Endothelial cell of umbilical vein (primary cell): ENCODE results near the gene JAKMIP3. TPM values are rescaled to one million over a fixed set of nuclear protein-coding genes. Genes with fewer than 3 reads are reported as not detected.

Experiments
- BruUV-seq: library from RNA; stranded (reverse); fragments of 400-500 nt; replicated peaks from 2 replicates; lab custom pipeline; 2021; lab: Mats Ljungman, UMichigan
- CTCF ChIA-PET: fragments of 300-600, 350-600 bp; sonication (Branson Sonifier 250); formaldehyde crosslinking; loops from one replicate; lab custom pipeline; 2021; ENCODE audit warnings: antibody characterized with exemption, inconsistent platforms; lab: Charles Lee
- POLR2A ChIA-PET: fragments of 300-600, 350-600 bp; sonication (Branson Sonifier 250); formaldehyde crosslinking; loops from one replicate; lab custom pipeline; 2021; ENCODE audit warnings: antibody characterized with exemption, inconsistent platforms; lab: Charles Lee
- DNase-seq: peaks from one replicate; pipeline ENCODE4 v3.0.0-alpha.2; 2011; ENCODE audit warnings: low read depth, low spot score
- FAIRE-seq: peaks from 2 replicates; lab custom pipeline; 2011; peaks lifted over from hg19 to GRCh38; lab: Jason Lieb, UNC
- H2AFZ ChIP-seq: 2 replicates; pipeline ENCODE4 v1.6.0; 2012; ENCODE audit warnings: low read depth, low read length, control low read depth, inconsistent platforms
- H3K27ac ChIP-seq: 2 replicates; pipeline ENCODE4 v1.5.1; 2011; ENCODE audit warnings: low read depth, mild to moderate bottlenecking, control low read depth, low read length, moderate library complexity; ENCODE audit not compliant: insufficient read depth
- H3K27me3 ChIP-seq, 2 experiments: 2 replicates each; pipeline versions ENCODE4 v1.6.0 to v1.6.1; 2011; ENCODE audit warnings: low read length in 2 of 2, mixed read lengths in 1 of 2; ENCODE audit not compliant: control insufficient read depth in 2 of 2, insufficient read depth in 2 of 2
- H3K36me3 ChIP-seq, 2 experiments: 2 replicates in 1 of 2; 3 replicates in 1 of 2; pipeline ENCODE4 v1.5.1; 2011; ENCODE audit warnings: low read length in 2 of 2, mild to moderate bottlenecking in 1 of 2, moderate library complexity in 1 of 2; ENCODE audit not compliant: control insufficient read depth in 2 of 2, insufficient read depth in 2 of 2; ENCODE audit errors: extremely low read depth in 1 of 2
- H3K4me1 ChIP-seq: 3 replicates; pipeline ENCODE4 v1.5.1; 2011; ENCODE audit warnings: mild to moderate bottlenecking, low read length; ENCODE audit not compliant: control insufficient read depth, insufficient read depth; ENCODE audit errors: extremely low read depth
- H3K4me2 ChIP-seq: 2 replicates; pipeline ENCODE4 v1.6.1; 2011; ENCODE audit warnings: low read length, control low read depth, mixed read lengths; ENCODE audit not compliant: insufficient read depth
- H3K4me3 ChIP-seq, 3 experiments: fragments of 200-600 bp in 1 of 3; sonication (generic), shearing (Covaris generic) in 1 of 3; replicated peaks in 1 of 3; 2 replicates each; pipeline ENCODE4 v1.5.1; 2011 to 2016; ENCODE audit warnings: control low read depth in 3 of 3, low read length in 3 of 3, mild to moderate bottlenecking in 2 of 3, inconsistent platforms in 1 of 3, low read depth in 1 of 3, moderate library complexity in 1 of 3; ENCODE audit not compliant: insufficient read depth in 1 of 3
- H3K79me2 ChIP-seq: 2 replicates; pipeline ENCODE4 v1.6.0; 2012; ENCODE audit warnings: low read length, inconsistent platforms; ENCODE audit not compliant: control insufficient read depth, insufficient read depth
- H3K9ac ChIP-seq: replicated peaks from 2 replicates; pipeline ENCODE3; 2011; ENCODE audit warnings: low read length, control low read depth; ENCODE audit not compliant: insufficient read depth; ENCODE audit errors: extremely low read depth
- H3K9me1 ChIP-seq: replicated peaks from 3 replicates; pipeline ENCODE4 v1.6.0; 2011; ENCODE audit warnings: mild to moderate bottlenecking, low read length; ENCODE audit not compliant: control insufficient read depth, insufficient read depth; ENCODE audit errors: extremely low read depth
- H3K9me3 ChIP-seq: replicated peaks from 2 replicates; pipeline ENCODE4 v1.5.1; 2012; ENCODE audit warnings: low read length, inconsistent platforms; ENCODE audit not compliant: control insufficient read depth, insufficient read depth
- H4K20me1 ChIP-seq: replicated peaks from 2 replicates; pipeline ENCODE3; 2011; ENCODE audit warnings: mild to moderate bottlenecking, low read length; ENCODE audit not compliant: control insufficient read depth, insufficient read depth; ENCODE audit errors: extremely low read depth
- CTCF ChIP-seq, 2 donors: IDR thresholded peaks; 1 replicate in 1 of 2; 2 replicates in 1 of 2; pipeline ENCODE4 v1.5.1; 2011; ENCODE audit warnings: low read length in 2 of 2, mild to moderate bottlenecking in 2 of 2, moderate library complexity in 2 of 2, control low read depth in 1 of 2, inconsistent platforms in 1 of 2, low read depth in 1 of 2; ENCODE audit not compliant: insufficient read depth in 1 of 2; ENCODE audit errors: extremely low read depth in 1 of 2
- EZH2 ChIP-seq: IDR thresholded peaks from 2 replicates; pipeline ENCODE4 v1.6.1; 2012; ENCODE audit warnings: borderline replicate concordance, low read depth, mild to moderate bottlenecking, moderate library complexity, low read length, inconsistent platforms; ENCODE audit not compliant: severe bottlenecking
- FOS ChIP-seq: IDR thresholded peaks from 2 replicates; pipeline ENCODE4 v1.6.1; 2011; ENCODE audit warnings: mild to moderate bottlenecking, low read length, moderate library complexity, borderline replicate concordance; ENCODE audit not compliant: insufficient read depth
- GATA2 ChIP-seq: IDR thresholded peaks from 2 replicates; pipeline ENCODE4 v1.7.0; 2011; ENCODE audit warnings: low read depth, mild to moderate bottlenecking, moderate library complexity, mixed read lengths, low read length; ENCODE audit not compliant: insufficient read length, insufficient read depth
- JUN ChIP-seq: IDR thresholded peaks from 2 replicates; pipeline ENCODE4 v1.6.1; 2011; ENCODE audit warnings: borderline replicate concordance, low read depth; ENCODE audit not compliant: insufficient read length, insufficient read depth
- MAX ChIP-seq: IDR thresholded peaks from 2 replicates; pipeline ENCODE4 v1.6.1; 2011; ENCODE audit not compliant: insufficient read depth, insufficient read length
- MYC ChIP-seq: IDR thresholded peaks from one replicate; pipeline ENCODE4 v1.6.1; 2011; ENCODE audit warnings: mild to moderate bottlenecking, low read depth, low read length
- POLR2A ChIP-seq: IDR thresholded peaks from 2 replicates; pipeline ENCODE4 v1.6.1; 2012; ENCODE audit warnings: low read depth, mild to moderate bottlenecking, control low read depth, low read length
- POLR2AphosphoS5 ChIP-seq: IDR thresholded peaks from 2 replicates; pipeline ENCODE4 v1.6.1; 2012; ENCODE audit warnings: low read depth, mild to moderate bottlenecking, control low read depth, low read length, moderate library complexity; ENCODE audit not compliant: insufficient read depth
- dilution Hi-C: fragments of 300-500 bp; cut with MboI; formaldehyde crosslinking; loops from one replicate; pipeline ENCODE4 v1.15.0; 2019; ENCODE audit warnings: low sequenced_read_pairs; ENCODE audit not compliant: extremely low pct_ligation_motif_present
- intact Hi-C: fragments of 100-400 bp; cut with micrococcal nuclease; formaldehyde crosslinking; loops from one replicate; pipeline ENCODE4 v1.10.0; 2022
- polyA plus RNA-seq, 4 experiments: library from polyadenylated mRNA; depleted of rRNA in 3 of 4; stranded (reverse) in 3 of 4; unstranded in 1 of 4; fragments of >200 nt; gene quantifications; 2 replicates each; pipeline versions ENCODE4 v1.2.1 to v1.2.3, GENCODE V29; 2011 to 2012; ENCODE audit warnings: missing spikeins in 1 of 4
- total RNA-seq: library from RNA; stranded (reverse); gene quantifications from 2 replicates; pipeline ENCODE4 v1.2.3, GENCODE V29; 2021

JAKMIP3 gene
- total and polyA plus RNA-seq, 2 donors (not counting 3 experiments of a cell fraction or from before 2014, with no cell fraction given) = 0.01 TPM; not detected in 1

DNA sequence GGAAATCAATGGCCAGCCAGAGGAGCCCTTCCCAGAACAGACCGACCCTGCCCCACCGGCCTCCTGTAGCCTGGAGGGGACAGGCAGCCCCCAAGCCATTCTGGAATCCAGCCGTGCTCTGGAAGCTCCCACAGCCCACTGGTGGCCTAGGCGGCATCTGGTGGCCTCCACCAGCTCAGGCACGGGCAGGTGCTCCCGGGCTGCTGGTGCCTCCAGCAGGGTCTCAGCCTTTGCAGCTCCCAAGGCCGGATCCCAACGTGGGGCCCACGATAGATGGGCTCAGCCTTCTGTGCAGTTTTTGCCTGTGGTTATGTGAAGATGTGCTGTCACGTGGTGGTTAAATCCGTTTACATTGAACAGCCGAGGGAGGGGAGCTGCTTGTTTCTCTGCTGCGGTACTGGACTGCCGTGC, 44.4 kb downstream of the JAKMIP3 start:
- FAIRE-seq (no peak), DNase-seq (no peak)
- no peaks in the 10 kb centered on the region for H3K4me1 ChIP-seq
- no peak overlapping the region for H2AFZ ChIP-seq
- H3K79me2 ChIP-seq = no peaks in the 10 kb centered on the region
- H3K9me3 ChIP-seq = no peaks in the 10 kb centered on the region
- dilution Hi-C loops = no loop called here
- no TSS peak for BruUV-seq
- TF ChIP-seq POLR2AphosphoS5 (no peak), CTCF (IDR thresholded peaks at IDR 0.05; ENCODE audit: extremely low read depth in 1 of 2, insufficient read depth in 1 of 2, low read depth in 1 of 2, low read length in 2 of 2) (no peak), FOS (no peak), MYC (no peak), EZH2 (no peak), JUN (no peak), POLR2A (no peak), MAX (no peak), GATA2 (no peak)
- POLR2A ChIA-PET = no interaction called here
- H3K4me2 ChIP-seq = no peak overlapping the region
- H3K27ac ChIP-seq = no peak overlapping the region
- H3K9me1 ChIP-seq = no peaks in the 10 kb centered on the region
- H3K4me3 ChIP-seq = no peak overlapping the region
- no peaks in the 10 kb centered on the region for H4K20me1 ChIP-seq
- H3K27me3 ChIP-seq = no peaks in the 10 kb centered on the region
- CTCF ChIA-PET = no interaction called here
- no peak overlapping the region for H3K9ac ChIP-seq
- H3K36me3 ChIP-seq = no peaks in the 10 kb centered on the region
- intact Hi-C loops = no loop called here
